Brain microvascular endothelial cell (primary cell): ENCODE measurements around the gene ALKBH3.

Experiments
- DNase-seq: peaks from one replicate; pipeline ENCODE4 v3.0.0-alpha.2; 2020
- H3K27ac ChIP-seq: fragments of 250-450 bp; sonication (Bioruptor Pico); 2 replicates; pipeline ENCODE4 v1.5.1; 2020; ENCODE audit warnings: mild to moderate bottlenecking, moderate library complexity
- H3K27me3 ChIP-seq: fragments of 250-450 bp; sonication (Bioruptor Pico); replicated peaks from 2 replicates; pipeline ENCODE4 v1.5.1; 2020; ENCODE audit warnings: mild to moderate bottlenecking
- H3K36me3 ChIP-seq: fragments of 250-450 bp; sonication (Bioruptor Pico); replicated peaks from 2 replicates; pipeline ENCODE4 v1.5.1; 2020; ENCODE audit warnings: mild to moderate bottlenecking
- H3K4me3 ChIP-seq: 2 replicates; pipeline ENCODE4 v1.5.1; 2011; ENCODE audit warnings: low read depth, mild to moderate bottlenecking, control low read depth, low read length, moderate library complexity
- in situ Hi-C: cut with HindIII; loops from 2 replicates; pipeline ENCODE4 v1.10.0; 2017; ENCODE audit warnings: low sequenced_read_pairs, low pct_ligation_motif_present
- TF ChIP-seq, protein P1 (sequence below): IDR thresholded peaks from 2 replicates; pipeline ENCODE4 v1.5.1; 2011; ENCODE audit warnings: low read depth, mild to moderate bottlenecking, moderate library complexity, low read length, control low read depth, inconsistent platforms; ENCODE audit errors: missing control alignments

Gene ALKBH3

DNA sequence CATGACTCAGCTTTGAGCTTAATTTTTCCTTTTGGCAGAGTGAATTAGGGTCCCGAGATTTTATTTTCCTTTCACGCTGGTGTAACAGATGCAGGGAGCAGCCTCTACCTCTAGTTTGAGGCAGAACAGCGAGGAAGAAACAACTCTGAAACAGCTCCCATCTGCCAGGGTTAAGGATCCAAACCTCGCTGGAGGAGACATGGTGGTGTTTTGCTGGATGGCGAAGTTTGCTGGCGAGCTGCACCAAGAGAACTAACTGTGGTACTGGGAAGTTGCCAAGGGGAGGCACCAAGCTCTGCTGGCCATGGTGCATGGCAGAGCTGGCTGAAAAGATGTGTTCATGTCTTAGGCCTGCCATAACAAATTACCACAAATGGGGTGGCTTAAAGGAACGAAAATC lies 7.6 kb upstream of the ALKBH3 start:
- Histone ChIP-seq H3K27ac (no peak overlapping the region), H3K4me3 (no peak overlapping the region), H3K27me3 (peaks cover 10% of the 10 kb centered on the region), H3K36me3 (no peaks in the 10 kb centered on the region)
- in situ Hi-C loops, result no loop called here
- no peak for DNase-seq
- TF ChIP-seq, protein P1, sequence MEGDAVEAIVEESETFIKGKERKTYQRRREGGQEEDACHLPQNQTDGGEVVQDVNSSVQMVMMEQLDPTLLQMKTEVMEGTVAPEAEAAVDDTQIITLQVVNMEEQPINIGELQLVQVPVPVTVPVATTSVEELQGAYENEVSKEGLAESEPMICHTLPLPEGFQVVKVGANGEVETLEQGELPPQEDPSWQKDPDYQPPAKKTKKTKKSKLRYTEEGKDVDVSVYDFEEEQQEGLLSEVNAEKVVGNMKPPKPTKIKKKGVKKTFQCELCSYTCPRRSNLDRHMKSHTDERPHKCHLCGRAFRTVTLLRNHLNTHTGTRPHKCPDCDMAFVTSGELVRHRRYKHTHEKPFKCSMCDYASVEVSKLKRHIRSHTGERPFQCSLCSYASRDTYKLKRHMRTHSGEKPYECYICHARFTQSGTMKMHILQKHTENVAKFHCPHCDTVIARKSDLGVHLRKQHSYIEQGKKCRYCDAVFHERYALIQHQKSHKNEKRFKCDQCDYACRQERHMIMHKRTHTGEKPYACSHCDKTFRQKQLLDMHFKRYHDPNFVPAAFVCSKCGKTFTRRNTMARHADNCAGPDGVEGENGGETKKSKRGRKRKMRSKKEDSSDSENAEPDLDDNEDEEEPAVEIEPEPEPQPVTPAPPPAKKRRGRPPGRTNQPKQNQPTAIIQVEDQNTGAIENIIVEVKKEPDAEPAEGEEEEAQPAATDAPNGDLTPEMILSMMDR, result no peak

DNA sequence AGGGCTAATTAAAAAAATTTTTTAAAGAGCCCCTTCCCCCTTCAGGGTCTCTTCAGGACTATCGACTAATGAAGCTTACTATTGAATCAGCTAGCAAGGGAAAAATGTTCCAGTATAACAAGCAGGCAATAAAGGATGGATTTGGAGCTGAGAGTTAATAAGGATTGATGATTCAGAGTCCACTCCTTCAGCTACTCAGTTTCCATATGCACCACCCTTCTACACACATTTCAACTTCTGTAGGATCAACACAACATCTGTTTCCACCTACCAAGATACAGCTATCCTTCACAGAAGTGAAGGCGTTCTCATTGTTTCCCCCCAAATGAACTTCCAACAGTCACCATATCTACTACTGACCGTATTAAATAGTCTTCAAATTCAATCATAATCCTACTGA lies 6.6 kb upstream of the ALKBH3 start:
- no peak for DNase-seq
- in situ Hi-C loops, result no loop called here
- H3K4me3 ChIP-seq, result no peak overlapping the region
- H3K27me3 ChIP-seq, result peaks cover 10% of the 10 kb centered on the region
- H3K36me3 ChIP-seq, result no peaks in the 10 kb centered on the region
- H3K27ac ChIP-seq, result no peak overlapping the region
- TF ChIP-seq, protein P1, result no peak

DNA sequence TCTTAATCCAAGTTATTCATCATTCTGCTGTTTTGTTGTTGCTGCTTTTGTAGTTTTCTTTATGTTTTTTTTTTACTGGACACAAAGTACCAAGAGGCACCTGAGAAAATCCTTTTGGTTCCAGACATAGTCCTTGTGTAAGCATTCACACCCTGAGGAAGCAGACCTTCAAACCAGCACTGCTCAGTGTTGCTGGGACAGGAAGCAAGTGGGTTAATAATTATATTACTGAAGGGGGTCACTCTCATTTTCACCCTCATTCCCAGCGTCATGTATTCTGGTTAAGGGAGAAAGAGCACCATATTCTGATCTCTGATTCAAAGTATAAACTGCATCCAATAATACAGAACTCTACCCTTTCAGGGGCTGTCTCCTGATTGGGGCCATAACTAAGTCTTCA lies 5.9 kb upstream of the ALKBH3 start:
- peaks cover 10% of the 10 kb centered on the region for H3K27me3 ChIP-seq
- TF ChIP-seq, protein P1, result no peak
- in situ Hi-C loops, result no loop called here
- no peak overlapping the region for H3K4me3 ChIP-seq
- no peaks in the 10 kb centered on the region for H3K36me3 ChIP-seq
- DNase-seq, result no peak
- no peak overlapping the region for H3K27ac ChIP-seq

DNA sequence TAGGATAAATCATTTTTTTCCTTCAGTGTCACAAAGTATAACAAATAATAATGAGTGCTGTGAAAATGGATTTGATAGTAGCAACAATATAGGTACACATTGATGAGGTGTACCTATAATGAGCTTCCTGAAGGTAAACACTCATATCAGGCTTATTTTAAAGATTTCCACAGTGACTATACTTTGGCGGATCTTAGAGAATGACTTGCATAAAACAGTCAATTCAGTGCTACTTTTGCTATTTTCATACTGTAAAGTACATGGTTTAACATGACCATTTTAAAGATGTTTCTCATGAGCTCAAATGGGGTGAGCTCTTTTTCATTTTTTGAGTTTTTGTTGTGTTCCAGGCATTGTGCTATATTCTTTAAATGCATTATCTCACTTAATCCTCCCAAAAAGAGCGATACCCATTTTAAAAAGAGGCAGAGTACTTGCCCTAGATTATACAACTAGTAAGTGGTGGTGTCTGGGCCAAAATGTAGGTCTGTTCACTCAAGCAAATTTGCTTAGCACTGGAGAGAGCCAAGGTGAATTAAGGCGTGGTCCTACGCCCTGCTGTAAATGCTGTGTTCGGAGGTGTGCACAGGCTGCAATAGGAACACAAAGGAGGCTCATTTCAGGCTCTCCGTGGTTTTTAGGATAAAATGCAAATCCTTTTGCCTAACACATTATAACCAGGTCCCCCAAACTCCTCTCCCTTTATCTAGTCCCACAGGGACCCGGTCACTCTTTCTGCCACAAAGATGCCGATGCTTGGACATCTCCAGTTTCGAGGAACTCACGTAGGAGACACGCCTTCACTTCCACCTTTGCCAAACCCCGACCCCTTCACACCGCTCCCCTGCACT lies 617 bp upstream of the ALKBH3 start:
- TF ChIP-seq, protein P1, result no peak
- Histone ChIP-seq H3K27me3 (no peaks in the 10 kb centered on the region), H3K36me3 (no peaks in the 10 kb centered on the region), H3K27ac (no peak overlapping the region), H3K4me3 (peak overlapping the region; percentile 90)
- DNase-seq, result no peak
- in situ Hi-C loops, result no loop called here

DNA sequence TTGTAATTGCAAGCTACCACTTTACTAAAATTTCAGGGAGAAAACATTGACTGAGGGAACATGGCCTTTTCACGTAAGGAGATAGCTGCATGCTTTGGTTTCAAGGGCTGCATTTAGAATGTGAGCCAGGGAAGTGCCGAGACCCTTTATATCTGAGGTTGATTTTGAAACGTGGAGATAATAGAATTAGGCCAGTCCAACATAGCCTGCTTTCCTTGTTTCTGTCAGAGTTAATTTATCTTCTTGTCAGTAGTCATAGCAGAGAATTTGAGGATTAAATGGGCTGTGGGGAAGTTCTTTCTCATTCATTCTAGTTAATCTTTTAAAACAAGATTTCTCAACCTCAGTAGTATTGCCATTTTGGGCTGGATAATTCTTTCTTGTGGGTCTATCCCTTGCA lies 12.2 kb downstream of the ALKBH3 start:
- TF ChIP-seq, protein P1, result no peak
- H3K27ac ChIP-seq, result no peak overlapping the region
- in situ Hi-C loops, result no loop called here
- no peak overlapping the region for H3K4me3 ChIP-seq
- no peak for DNase-seq
- peaks cover 37% of the 10 kb centered on the region for H3K36me3 ChIP-seq
- H3K27me3 ChIP-seq, result no peaks in the 10 kb centered on the region

DNA sequence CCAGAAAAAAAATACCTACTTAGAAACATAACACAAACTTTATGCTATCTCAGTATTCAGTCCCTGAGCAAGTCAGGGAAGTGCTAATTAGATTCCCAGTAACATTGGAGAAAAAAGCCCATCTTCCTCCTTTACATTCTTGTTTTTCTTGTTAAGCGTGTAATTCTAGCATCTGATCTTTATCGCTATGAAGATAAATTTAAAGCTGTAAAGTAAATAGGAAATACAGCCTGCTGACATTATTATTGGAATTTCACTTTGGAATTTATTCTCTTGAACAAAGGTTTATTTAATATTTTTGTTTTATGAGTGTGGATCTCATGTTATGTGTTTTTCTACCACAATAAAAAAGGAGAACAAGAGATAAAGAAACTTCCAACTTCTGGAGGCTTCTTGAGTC lies 13.9 kb downstream of the ALKBH3 start:
- TF ChIP-seq, protein P1, result no peak
- Histone ChIP-seq H3K36me3 (peaks cover 42% of the 10 kb centered on the region), H3K27ac (no peak overlapping the region), H3K27me3 (no peaks in the 10 kb centered on the region), H3K4me3 (no peak overlapping the region)
- in situ Hi-C loops, result no loop called here
- DNase-seq, result no peak
